SU-DHL-6 (cell line): ENCODE data around the gene KIF2A.
A peak's percentile ranks its signal among the peaks of the same experiment; 100 is the strongest.

Experiments
- H2AFZ ChIP-seq: fragments of 200-600 bp; sonication (generic); 2 replicates; pipeline ENCODE4 v1.6.1; 2014; ENCODE audit warnings: low read depth, mild to moderate bottlenecking, moderate library complexity, mixed read lengths, antibody characterized with exemption, low read length; ENCODE audit not compliant: severe bottlenecking
- H3F3A ChIP-seq: fragments of 200-600 bp; shearing (Covaris generic); 2 replicates; pipeline ENCODE4 v1.6.0; 2016; ENCODE audit warnings: antibody characterized with exemption, mild to moderate bottlenecking; ENCODE audit not compliant: insufficient read depth
- H3K27ac ChIP-seq: fragments of 200-600 bp; sonication (generic); 2 replicates; pipeline ENCODE4 v1.5.1; 2016; ENCODE audit warnings: low read depth, mild to moderate bottlenecking, low read length, moderate library complexity, mixed read lengths
- H3K27me3 ChIP-seq: fragments of 200-600 bp; sonication (generic), shearing (Covaris generic); 2 replicates; pipeline ENCODE4 v1.6.0; 2014; ENCODE audit warnings: mild to moderate bottlenecking, low read length
- H3K36me3 ChIP-seq: fragments of 200-600 bp; sonication (generic); 2 replicates; pipeline ENCODE4 v1.6.1; 2014; ENCODE audit warnings: mild to moderate bottlenecking, low read length, mixed read lengths
- H3K4me2 ChIP-seq: fragments of 300-600, 200-600 bp; shearing (Covaris generic), sonication (generic); 2 replicates; pipeline ENCODE4 v1.6.0; 2014; ENCODE audit warnings: low read length, low read depth, mild to moderate bottlenecking; ENCODE audit not compliant: poor library complexity, severe bottlenecking
- H3K4me3 ChIP-seq: fragments of 200-600 bp; sonication (generic); 2 replicates; pipeline ENCODE4 v1.5.1; 2014; ENCODE audit warnings: antibody characterized with exemption, low read length, mild to moderate bottlenecking, mixed read lengths; ENCODE audit not compliant: insufficient read depth, poor library complexity, severe bottlenecking
- H3K79me2 ChIP-seq: fragments of 200-600 bp; sonication (generic); 2 replicates; pipeline ENCODE4 v1.6.1; 2014; ENCODE audit warnings: mild to moderate bottlenecking, low read length, moderate library complexity; ENCODE audit not compliant: insufficient read depth
- H3K9ac ChIP-seq: fragments of 200-600 bp; sonication (generic); 2 replicates; pipeline ENCODE4 v1.7.0; 2014; ENCODE audit warnings: mild to moderate bottlenecking, low read length
- H3K9me2 ChIP-seq: fragments of 200-600 bp; sonication (generic); replicated peaks from 2 replicates; pipeline ENCODE4 v1.6.1; 2014; ENCODE audit warnings: low read length; ENCODE audit not compliant: insufficient read depth
- H3K9me3 ChIP-seq: fragments of 200-600 bp; sonication (generic); 2 replicates; pipeline ENCODE4 v1.6.1; 2014; ENCODE audit warnings: low read length, mixed read lengths; ENCODE audit not compliant: insufficient read depth
- H4K20me1 ChIP-seq: fragments of 200-600 bp; sonication (generic); 2 replicates; pipeline ENCODE4 v1.6.1; 2014; ENCODE audit warnings: low read depth, mild to moderate bottlenecking, antibody characterized with exemption, low read length, moderate library complexity, mixed read lengths
- CTCF ChIP-seq: fragments of 200-600 bp; sonication (generic); IDR thresholded peaks from one replicate; pipeline ENCODE4 v1.5.1; 2017; ENCODE audit warnings: antibody characterized with exemption, mild to moderate bottlenecking, low read length, moderate library complexity; ENCODE audit not compliant: insufficient read depth, poor library complexity, severe bottlenecking
- EZH2phosphoT487 ChIP-seq: fragments of 200-600 bp; sonication (generic), shearing (Covaris generic); conservative IDR thresholded peaks from 2 replicates; pipeline ENCODE4 v1.6.1; 2018; ENCODE audit warnings: mild to moderate bottlenecking, antibody characterized with exemption, low read length, moderate library complexity, mixed read lengths

Gene KIF2A

GRCh38 chr5:62348723-62349481 lies 42.9 kb downstream of the KIF2A start:
- Histone ChIP-seq H4K20me1 (peaks cover 17% of the 10 kb centered on the region), H3K79me2 (peaks cover 47% of the 10 kb centered on the region), H3K27ac (no peak overlapping the region), H3K27me3 (no peaks in the 10 kb centered on the region), H3K4me3 (no peak overlapping the region), H2AFZ (no peak overlapping the region), H3K9me3 (no peaks in the 10 kb centered on the region), H3K4me2 (no peak overlapping the region), H3K36me3 (peaks cover 40% of the 10 kb centered on the region), H3K9ac (no peak overlapping the region), H3K9me2 (no peaks in the 10 kb centered on the region), H3F3A (peaks cover 23% of the 10 kb centered on the region)
- TF ChIP-seq EZH2phosphoT487 (no peak), CTCF (no peak)

- Histone ChIP-seq H3K27ac (no peak overlapping the region), H4K20me1 (0 out of 2 replicates have a peak, but pooled peaks cover 4% of the 10 kb centered on the region), H2AFZ (no peak overlapping the region), H3K9ac (no peak overlapping the region), H3K4me3 (no peak overlapping the region), H3F3A (peaks cover 19% of the 10 kb centered on the region), H3K27me3 (no peaks in the 10 kb centered on the region), H3K9me2 (no peaks in the 10 kb centered on the region), H3K9me3 (no peaks in the 10 kb centered on the region), H3K79me2 (0 out of 2 replicates have a peak, but pooled peaks cover 5% of the 10 kb centered on the region), H3K36me3 (peaks cover 55% of the 10 kb centered on the region), H3K4me2 (no peak overlapping the region)
- TF ChIP-seq EZH2phosphoT487 (no peak), CTCF (peak; percentile 34)
These were observed 48.2 kb downstream of the KIF2A start for GRCh38 chr5:62354028-62354874.

- Histone ChIP-seq H3K9me3 (no peaks in the 10 kb centered on the region), H3F3A (peaks cover 4% of the 10 kb centered on the region; the same call in 1 of the 2 replicates), H3K4me3 (no peak overlapping the region), H3K27me3 (no peaks in the 10 kb centered on the region), H2AFZ (no peak overlapping the region), H3K27ac (no peak overlapping the region), H3K4me2 (no peak overlapping the region), H3K79me2 (no peaks in the 10 kb centered on the region), H3K36me3 (peaks cover 60% of the 10 kb centered on the region), H4K20me1 (no peaks in the 10 kb centered on the region), H3K9ac (no peak overlapping the region), H3K9me2 (no peaks in the 10 kb centered on the region)
- TF ChIP-seq CTCF (no peak), EZH2phosphoT487 (no peak)
These were observed 56.7 kb downstream of the KIF2A start for GRCh38 chr5:62362701-62363100.
